PC-9 (cell line): ENCODE measurements around the gene DACH1. TPM values are rescaled to one million over a fixed set of nuclear protein-coding genes. Genes with fewer than 3 reads are reported as not detected.

Experiments used
- BruUV-seq: library from RNA; stranded (reverse); fragments of 400-500 nt; replicated peaks from 2 replicates; lab custom pipeline; 2021; lab: Mats Ljungman, UMichigan
- CTCF ChIA-PET: fragments of 300-600 bp; sonication (Branson Sonifier 250); formaldehyde crosslinking; loops from one replicate; lab custom pipeline; 2022; ENCODE audit warnings: antibody characterized with exemption; lab: Charles Lee
- POLR2A ChIA-PET: fragments of 300-600 bp; sonication (Branson Sonifier 250); formaldehyde crosslinking; loops from one replicate; lab custom pipeline; 2022; ENCODE audit warnings: antibody characterized with exemption; ENCODE audit not compliant: unreplicated experiment; lab: Charles Lee
- DNase-seq, 2 experiments: peaks; one replicate each; pipeline versions ENCODE4 v3.0.0 to v3.0.0-alpha.2; 2015 to 2022; ENCODE audit warnings: mixed read lengths in 1 of 2
- H2AFZ ChIP-seq: fragments of 200-600 bp; sonication (generic); 2 replicates; pipeline ENCODE4 v1.8.1; 2017; ENCODE audit warnings: antibody characterized with exemption
- H3F3A ChIP-seq: fragments of 200-600 bp; sonication (generic); 2 replicates; pipeline ENCODE4 v1.8.1; 2017; ENCODE audit warnings: antibody characterized with exemption, mild to moderate bottlenecking, low read depth; ENCODE audit not compliant: insufficient read depth
- H3K27ac ChIP-seq: fragments of 200-600 bp; sonication (generic); 2 replicates; pipeline ENCODE4 v1.6.1; 2016; ENCODE audit warnings: mixed run types
- H3K27me3 ChIP-seq: fragments of 200-600 bp; sonication (generic); 2 replicates; pipeline ENCODE4 v1.6.1; 2016; ENCODE audit warnings: low read depth, mixed run types; ENCODE audit not compliant: insufficient read depth
- H3K36me3 ChIP-seq: fragments of 200-600 bp; sonication (generic); 2 replicates; pipeline ENCODE4 v1.6.1; 2016; ENCODE audit warnings: low read depth, mixed run types
- H3K4me1 ChIP-seq: fragments of 200-600 bp; sonication (generic); replicated peaks from 2 replicates; pipeline ENCODE4 v1.6.1; 2016; ENCODE audit warnings: mixed run types; ENCODE audit not compliant: insufficient read depth
- H3K4me2 ChIP-seq: fragments of 200-600 bp; sonication (generic); 2 replicates; pipeline ENCODE4 v1.6.1; 2017; ENCODE audit warnings: mixed run types
- H3K4me3 ChIP-seq: fragments of 200-600 bp; sonication (generic); 2 replicates; pipeline ENCODE4 v1.6.1; 2016; ENCODE audit warnings: mixed run types
- H3K79me2 ChIP-seq: fragments of 200-600 bp; sonication (generic); 2 replicates; pipeline ENCODE4 v1.6.1; 2017; ENCODE audit warnings: low read depth, mixed run types
- H3K9me2 ChIP-seq: fragments of 200-600 bp; sonication (generic); 2 replicates; pipeline ENCODE4 v1.8.1; 2017; ENCODE audit warnings: mild to moderate bottlenecking; ENCODE audit not compliant: insufficient read depth
- H3K9me3 ChIP-seq: fragments of 200-600 bp; sonication (generic); 2 replicates; pipeline ENCODE4 v1.8.1; 2016; ENCODE audit warnings: low read depth; ENCODE audit not compliant: insufficient read depth
- H4K20me1 ChIP-seq: fragments of 200-600 bp; sonication (generic); 2 replicates; pipeline ENCODE4 v1.8.1; 2017; ENCODE audit not compliant: insufficient read depth
- CTCF ChIP-seq: fragments of 200-600 bp; sonication (generic); conservative IDR thresholded peaks from 2 replicates; pipeline ENCODE4 v1.6.1; 2017; ENCODE audit warnings: mixed run types, antibody characterized with exemption, mild to moderate bottlenecking, moderate library complexity
- EZH2 ChIP-seq: fragments of 200-600 bp; sonication (generic); IDR thresholded peaks from 2 replicates; pipeline ENCODE4 v1.8.0; 2017; ENCODE audit warnings: antibody characterized with exemption, low read depth
- intact Hi-C: fragments of 100-400 bp; cut with micrococcal nuclease; formaldehyde crosslinking; loops from one replicate; pipeline ENCODE4 v1.10.0; 2022; ENCODE audit not compliant: unreplicated experiment
- total RNA-seq: library from RNA; stranded (reverse); gene quantifications from 2 replicates; pipeline ENCODE4 v1.2.3, GENCODE V29; 2021

DACH1 gene
- total RNA-seq, 1 experiment from 2014 or later = 1.5 TPM

GRCh38 chr13:71853725-71854124 is 13.3 kb downstream of the DACH1 start:
- DNase-seq = no peak
- ChIA-PET POLR2A (no interaction called here), CTCF (no interaction called here)
- Histone ChIP-seq H3F3A (no peaks in the 10 kb centered on the region), H3K27me3 (no peaks in the 10 kb centered on the region), H3K27ac (no peak overlapping the region), H3K4me3 (no peak overlapping the region), H3K4me1 (no peaks in the 10 kb centered on the region), H3K9me3 (no peaks in the 10 kb centered on the region), H3K4me2 (no peak overlapping the region), H3K36me3 (no peaks in the 10 kb centered on the region), H3K79me2 (no peaks in the 10 kb centered on the region), H2AFZ (no peak overlapping the region), H3K9me2 (no peaks in the 10 kb centered on the region), H4K20me1 (no peaks in the 10 kb centered on the region)
- intact Hi-C loops = no loop called here
- TF ChIP-seq CTCF (no peak), EZH2 (no peak)
- no TSS peak for BruUV-seq

- no peak overlapping the region for H3K4me2 ChIP-seq
- no peak overlapping the region for H2AFZ ChIP-seq
- ChIA-PET POLR2A (no interaction called here), CTCF (interaction anchor here (0.6 kb wide), 1 partner anchor 368 kb away, joined by 6 read pairs; no protein-coding TSS in a partner anchor)
- TF ChIP-seq CTCF = no peak
- no peak for TF ChIP-seq EZH2
- H3K27me3 ChIP-seq = no peaks in the 10 kb centered on the region
- BruUV-seq = no TSS peak
- no peaks in the 10 kb centered on the region for H4K20me1 ChIP-seq
- intact Hi-C loops = no loop called here
- H3K9me2 ChIP-seq = no peaks in the 10 kb centered on the region; the same call in 1 of the 2 replicates
- no peaks in the 10 kb centered on the region for H3K79me2 ChIP-seq
- no peak for DNase-seq
- H3K27ac ChIP-seq = no peak overlapping the region
- H3F3A ChIP-seq = no peaks in the 10 kb centered on the region
- no peaks in the 10 kb centered on the region for H3K9me3 ChIP-seq
- no peaks in the 10 kb centered on the region for H3K36me3 ChIP-seq
- H3K4me1 ChIP-seq = no peaks in the 10 kb centered on the region
- no peak overlapping the region for H3K4me3 ChIP-seq
These were observed 14.3 kb downstream of the DACH1 start for GRCh38 chr13:71852736-71853135.

GRCh38 chr13:71851498-71852409 is 15.2 kb downstream of the DACH1 start:
- Histone ChIP-seq H3K9me2 (no peaks in the 10 kb centered on the region; the same call in 1 of the 2 replicates), H3K27me3 (no peaks in the 10 kb centered on the region), H3K36me3 (no peaks in the 10 kb centered on the region), H3K4me2 (no peak overlapping the region), H3K27ac (no peak overlapping the region), H3K9me3 (no peaks in the 10 kb centered on the region), H3K79me2 (no peaks in the 10 kb centered on the region), H2AFZ (no peak overlapping the region), H3K4me3 (no peak overlapping the region), H3F3A (no peaks in the 10 kb centered on the region), H4K20me1 (no peaks in the 10 kb centered on the region), H3K4me1 (no peaks in the 10 kb centered on the region)
- CTCF ChIA-PET = no interaction called here
- intact Hi-C loops = no loop called here
- TF ChIP-seq CTCF = no peak
- no peak for TF ChIP-seq EZH2
- BruUV-seq = no TSS peak
- DNase-seq = no peak
- POLR2A ChIA-PET = no interaction called here
